ENCODE results near the gene CAMK4.

- TF ChIP-seq CTCF (IDR thresholded peaks at IDR 0.05; ENCODE audit: insufficient read depth, low read length): no peak
- TF ChIP-seq REST (IDR thresholded peaks at IDR 0.05; ENCODE audit: insufficient replicate concordance, low read depth): no peak
- no peak for TF ChIP-seq POLR2AphosphoS5 (IDR thresholded peaks at IDR 0.05; ENCODE audit: low read depth)
These were observed 288.9 kb downstream of the CAMK4 start for GRCh38 chr5:111513131-111513520.

Measured in HL-60 (cell line).